GM19463 (cell line): ENCODE measurements around the gene CBX2.

ENCODE experiments used
- ATAC-seq: cut with Tn5 transposase; IDR thresholded peaks from one replicate; pipeline ENCODE4 v1.9.1; 2021; ENCODE audit warnings: mild to moderate bottlenecking, moderate library complexity; ENCODE audit not compliant: unreplicated experiment

The CBX2 gene

GRCh38 chr17:79786930-79787643, 9.1 kb downstream of the CBX2 start:
- no peak for ATAC-seq

- no peak for ATAC-seq
Measured at GRCh38 chr17:79788455-79788854, 10.5 kb downstream of the CBX2 start.

- no peak for ATAC-seq
Measured at GRCh38 chr17:79788989-79789942, 11.3 kb downstream of the CBX2 start.

GRCh38 chr17:79789943-79790804, 12.2 kb downstream of the CBX2 start:
- no peak for ATAC-seq

- no peak for ATAC-seq
Measured at GRCh38 chr17:79790805-79791734, 13.1 kb downstream of the CBX2 start.

- ATAC-seq: no peak
Measured at GRCh38 chr17:79791735-79792161, 13.8 kb downstream of the CBX2 start.

- ATAC-seq: no peak
Measured at GRCh38 chr17:79792341-79792871, 14.5 kb downstream of the CBX2 start.

GRCh38 chr17:79792984-79793923, 15.3 kb downstream of the CBX2 start:
- ATAC-seq: no peak

GRCh38 chr17:79793924-79794304, 16.0 kb downstream of the CBX2 start:
- no peak for ATAC-seq

- no peak for ATAC-seq
Measured at GRCh38 chr17:79794659-79795511, 16.9 kb downstream of the CBX2 start.

- no peak for ATAC-seq
Measured at GRCh38 chr17:79795795-79796443, 18.0 kb downstream of the CBX2 start.

- ATAC-seq: no peak
Measured at GRCh38 chr17:79796444-79796762, 18.5 kb downstream of the CBX2 start.

GRCh38 chr17:79796763-79797491, 19.0 kb downstream of the CBX2 start, which contains the start of gene CBX8:
TSS of gene CBX8 (minus strand) at chr17:79797077. CDS start at chr17:79796998, 79 bp downstream.
- peak; percentile 88 for ATAC-seq

GRCh38 chr17:79797492-79798298, 19.7 kb downstream of the CBX2 start:
- ATAC-seq: peak; percentile 11

- no peak for ATAC-seq
Measured at GRCh38 chr17:79798299-79799173, 20.6 kb downstream of the CBX2 start.
